ENCODE measurements around the gene AHRR. TPM values are rescaled to one million over a fixed set of nuclear protein-coding genes. Genes with fewer than 3 reads are reported as not detected.

AHRR gene
- total RNA-seq, 1 donor from 2014 or later = 6.1 TPM

- DNase-seq (no peak), ATAC-seq (ENCODE audit: low read depth) (no peak)
- Mint-ChIP-seq H3K4me3 (no peak overlapping the region), H3K36me3 (ENCODE audit: low read depth) (no peaks in the 10 kb centered on the region), H3K9me3 (no peaks in the 10 kb centered on the region), H3K27ac (no peak overlapping the region), H3K4me1 (peaks cover 3% of the 10 kb centered on the region), H3K27me3 (peaks cover 21% of the 10 kb centered on the region)
- ChIA-PET POLR2A (interaction anchor here (0.9 kb wide), 1 partner anchor 24 kb away, joined by 3 read pairs; no protein-coding TSS in a partner anchor), CTCF (interaction anchor here (0.6 kb wide), 1 partner anchor 429 kb away, joined by 5 read pairs; no protein-coding TSS in a partner anchor)
- TF ChIP-seq CTCF (IDR thresholded peaks at IDR 0.05) = no peak
- intact Hi-C loops (cut with micrococcal nuclease) = loop anchor here (2.0 kb wide), 2 partner anchors 17 to 25 kb away; no protein-coding TSS in a partner anchor
Measured at GRCh38 chr5:375336-375920, 53.9 kb downstream of the AHRR start.

- Mint-ChIP-seq H3K27me3 (peaks cover 21% of the 10 kb centered on the region), H3K4me3 (no peak overlapping the region), H3K9me3 (no peaks in the 10 kb centered on the region), H3K4me1 (peaks cover 3% of the 10 kb centered on the region), H3K27ac (no peak overlapping the region), H3K36me3 (ENCODE audit: low read depth) (no peaks in the 10 kb centered on the region)
- CTCF ChIA-PET = interaction anchor here (0.6 kb wide), 1 partner anchor 428 kb away, joined by 5 read pairs; no protein-coding TSS in a partner anchor
- POLR2A ChIA-PET = no interaction called here
- ATAC-seq (ENCODE audit: low read depth) (no peak), DNase-seq (no peak)
- TF ChIP-seq CTCF (IDR thresholded peaks at IDR 0.05) = no peak
- intact Hi-C loops (cut with micrococcal nuclease) = loop anchor here (2.0 kb wide), 2 partner anchors 17 to 25 kb away; no protein-coding TSS in a partner anchor
Measured at GRCh38 chr5:375921-376798, 54.6 kb downstream of the AHRR start.

- intact Hi-C loops (cut with micrococcal nuclease) = no loop called here
- ChIA-PET POLR2A (no interaction called here), CTCF (interaction anchor here (0.7 kb wide), 1 partner anchor 766 kb away, joined by 3 read pairs; no protein-coding TSS in a partner anchor)
- ATAC-seq (ENCODE audit: low read depth) (no peak), DNase-seq (no peak)
- Mint-ChIP-seq H3K4me1 (peaks cover 3% of the 10 kb centered on the region), H3K27me3 (peaks cover 21% of the 10 kb centered on the region), H3K36me3 (ENCODE audit: low read depth) (no peaks in the 10 kb centered on the region), H3K4me3 (no peak overlapping the region), H3K9me3 (no peaks in the 10 kb centered on the region), H3K27ac (no peak overlapping the region)
- TF ChIP-seq CTCF (IDR thresholded peaks at IDR 0.05) = no peak
Measured at GRCh38 chr5:376799-377325, 55.3 kb downstream of the AHRR start.

- ATAC-seq (ENCODE audit: low read depth) = no peak
- H3K36me3 Mint-ChIP-seq (ENCODE audit: low read depth) = no peaks in the 10 kb centered on the region
- H3K27me3 Mint-ChIP-seq = peaks cover 24% of the 10 kb centered on the region
- POLR2A ChIA-PET = no interaction called here
- peaks cover 3% of the 10 kb centered on the region for H3K4me1 Mint-ChIP-seq
- no peak for DNase-seq
- H3K27ac Mint-ChIP-seq = no peak overlapping the region
- intact Hi-C loops (cut with micrococcal nuclease) = no loop called here
- peaks cover 2% of the 10 kb centered on the region for H3K9me3 Mint-ChIP-seq
- CTCF ChIA-PET = interaction anchor here (0.7 kb wide), 1 partner anchor 765 kb away, joined by 3 read pairs; no protein-coding TSS in a partner anchor
- no peak for TF ChIP-seq CTCF (IDR thresholded peaks at IDR 0.05)
- H3K4me3 Mint-ChIP-seq = no peak overlapping the region
Measured at GRCh38 chr5:377326-377981, 55.9 kb downstream of the AHRR start.

Measured in activated B cell treated with CpG ODN at 0.5 μM for 24 hours (primary cell).